ENCODE results near the gene CIDEC. TPM values are rescaled to one million over a fixed set of nuclear protein-coding genes. Genes with fewer than 3 reads are reported as not detected.
"Not testable (repeated sequence)": the region's sequence is repeated elsewhere in the genome, so short reads cannot be mapped to it uniquely, and the experiment has no call there.

The CIDEC gene
- total and polyA plus RNA-seq, 4 donors: 0.28 to 4.2 (median 0.59) TPM; not detected in 1

DNA sequence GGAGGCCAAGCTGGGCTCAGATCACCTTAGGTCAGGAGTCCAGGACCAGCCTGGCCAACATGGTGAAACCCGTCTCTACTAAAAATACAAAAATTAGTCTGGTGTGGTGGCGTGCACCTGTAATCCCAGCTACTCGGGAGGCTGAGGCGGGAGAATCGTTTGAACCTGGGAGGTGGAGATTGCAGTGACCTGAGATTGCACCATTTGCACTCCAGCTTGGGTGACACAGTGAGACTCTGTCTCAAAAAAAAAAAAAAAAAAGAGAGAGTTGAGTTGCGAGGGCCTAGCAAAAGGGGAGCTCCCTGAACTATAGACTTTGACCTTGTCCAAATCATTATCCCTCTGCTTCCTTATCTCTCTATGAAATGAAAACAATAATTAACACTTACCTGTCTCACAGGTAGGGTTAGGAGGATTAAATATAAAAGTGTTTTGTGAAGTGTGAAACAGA is 20.9 kb upstream of the CIDEC start:
- H3K9me3 ChIP-seq (ENCODE audit: control insufficient read depth in 4 of 4, low read length in 3 of 4); H3K9ac ChIP-seq (ENCODE audit: low read depth in 1 of 2, low read length in 2 of 2); H3K4me3 ChIP-seq (ENCODE audit: low read depth in 1 of 3, low read length in 3 of 3); H3K27me3 ChIP-seq (ENCODE audit: control insufficient read depth in 4 of 4, insufficient read depth in 4 of 4, low read length in 3 of 4); DNase-seq (ENCODE audit: low spot score); H3K36me3 ChIP-seq (ENCODE audit: control insufficient read depth in 4 of 4, insufficient read depth in 3 of 4, low read depth in 1 of 4, low read length in 3 of 4): not testable (repeated sequence)
- peaks cover 18 to 52% (median 42%) of the 10 kb centered on the region in 4 donors for H3K4me1 ChIP-seq (ENCODE audit: control insufficient read depth in 4 of 4, insufficient read depth in 4 of 4, low read length in 3 of 4)
- TF ChIP-seq SP1 (IDR thresholded peaks at IDR 0.05) (peak; percentile 80), RXRA (IDR thresholded peaks at IDR 0.05) (peak; percentile 76 to 78), HNF4G (IDR thresholded peaks at IDR 0.05) (peak; percentile 63), YY1 (IDR thresholded peaks at IDR 0.05) (peak; percentile 47), HNF4A (conservative IDR thresholded peaks at IDR 0.05) (peak; percentile 82 to 92), NR2F2 (IDR thresholded peaks at IDR 0.05) (peak; percentile 69), JUND (IDR thresholded peaks at IDR 0.05) (peak in 1 of 2 donors; percentile 26)
- TF ChIP-seq, protein P1, sequence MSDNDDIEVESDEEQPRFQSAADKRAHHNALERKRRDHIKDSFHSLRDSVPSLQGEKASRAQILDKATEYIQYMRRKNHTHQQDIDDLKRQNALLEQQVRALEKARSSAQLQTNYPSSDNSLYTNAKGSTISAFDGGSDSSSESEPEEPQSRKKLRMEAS (IDR thresholded peaks at IDR 0.05): peak; percentile 17
- H3K27ac ChIP-seq (ENCODE audit: low read depth in 1 of 2, low read length in 2 of 2): peak overlapping the region in 1 of 2 donors; percentile 13
- WGBS: 39% methylated on average over 6 of the region's 6 CpGs

DNA sequence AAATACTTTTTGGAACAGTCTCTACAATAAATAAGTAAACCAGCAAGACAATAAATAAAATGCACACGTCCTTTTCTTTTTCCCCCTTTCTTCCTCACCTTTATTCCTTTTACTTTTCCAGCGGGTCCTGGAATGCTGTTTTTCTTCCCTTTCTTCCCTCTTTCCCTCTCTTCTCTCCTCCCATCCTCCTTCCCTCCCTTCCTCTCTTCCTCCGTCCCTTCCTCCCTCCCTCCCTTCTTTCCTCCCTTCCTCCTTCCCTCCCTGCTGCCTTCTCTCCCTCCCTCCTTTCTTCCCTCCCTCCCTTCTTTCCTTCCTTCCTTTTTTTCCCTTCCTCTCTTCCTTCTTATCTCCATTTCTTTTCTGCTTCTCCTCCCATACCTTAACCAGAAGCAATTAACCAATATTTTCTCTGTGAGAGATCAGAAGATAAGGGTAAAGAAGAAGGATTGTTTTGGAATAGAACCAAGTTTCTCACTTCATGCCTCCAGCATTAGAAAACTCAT is 19.3 kb upstream of the CIDEC start:
- Histone ChIP-seq H3K4me1 (ENCODE audit: control insufficient read depth in 4 of 4, insufficient read depth in 4 of 4, low read length in 3 of 4) (peaks cover 18 to 52% (median 42%) of the 10 kb centered on the region in 4 donors), H3K36me3 (ENCODE audit: control insufficient read depth in 4 of 4, insufficient read depth in 3 of 4, low read depth in 1 of 4, low read length in 3 of 4) (no peaks in the 10 kb centered on the region), H3K27ac (ENCODE audit: low read depth in 1 of 2, low read length in 2 of 2) (peak overlapping the region in 1 of 2 donors; percentile 84), H3K9me3 (ENCODE audit: control insufficient read depth in 4 of 4, low read length in 3 of 4) (no peaks in the 10 kb centered on the region), H3K4me3 (ENCODE audit: low read depth in 1 of 3, low read length in 3 of 3) (no peak overlapping the region), H3K27me3 (ENCODE audit: control insufficient read depth in 4 of 4, insufficient read depth in 4 of 4, low read length in 3 of 4) (no peaks in the 10 kb centered on the region), H3K9ac (ENCODE audit: low read depth in 1 of 2, low read length in 2 of 2) (no peak overlapping the region)
- no peak for DNase-seq (ENCODE audit: low spot score)
- 67% methylated on average over 3 of the region's 3 CpGs for WGBS
- TF ChIP-seq JUND (IDR thresholded peaks at IDR 0.05) (no peak), SP1 (IDR thresholded peaks at IDR 0.05) (no peak), HNF4G (IDR thresholded peaks at IDR 0.05) (no peak)
- TF ChIP-seq, protein P2, sequence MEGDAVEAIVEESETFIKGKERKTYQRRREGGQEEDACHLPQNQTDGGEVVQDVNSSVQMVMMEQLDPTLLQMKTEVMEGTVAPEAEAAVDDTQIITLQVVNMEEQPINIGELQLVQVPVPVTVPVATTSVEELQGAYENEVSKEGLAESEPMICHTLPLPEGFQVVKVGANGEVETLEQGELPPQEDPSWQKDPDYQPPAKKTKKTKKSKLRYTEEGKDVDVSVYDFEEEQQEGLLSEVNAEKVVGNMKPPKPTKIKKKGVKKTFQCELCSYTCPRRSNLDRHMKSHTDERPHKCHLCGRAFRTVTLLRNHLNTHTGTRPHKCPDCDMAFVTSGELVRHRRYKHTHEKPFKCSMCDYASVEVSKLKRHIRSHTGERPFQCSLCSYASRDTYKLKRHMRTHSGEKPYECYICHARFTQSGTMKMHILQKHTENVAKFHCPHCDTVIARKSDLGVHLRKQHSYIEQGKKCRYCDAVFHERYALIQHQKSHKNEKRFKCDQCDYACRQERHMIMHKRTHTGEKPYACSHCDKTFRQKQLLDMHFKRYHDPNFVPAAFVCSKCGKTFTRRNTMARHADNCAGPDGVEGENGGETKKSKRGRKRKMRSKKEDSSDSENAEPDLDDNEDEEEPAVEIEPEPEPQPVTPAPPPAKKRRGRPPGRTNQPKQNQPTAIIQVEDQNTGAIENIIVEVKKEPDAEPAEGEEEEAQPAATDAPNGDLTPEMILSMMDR (IDR thresholded peaks at IDR 0.05; ENCODE audit: low read depth, low read length, missing input control): no peak

DNA sequence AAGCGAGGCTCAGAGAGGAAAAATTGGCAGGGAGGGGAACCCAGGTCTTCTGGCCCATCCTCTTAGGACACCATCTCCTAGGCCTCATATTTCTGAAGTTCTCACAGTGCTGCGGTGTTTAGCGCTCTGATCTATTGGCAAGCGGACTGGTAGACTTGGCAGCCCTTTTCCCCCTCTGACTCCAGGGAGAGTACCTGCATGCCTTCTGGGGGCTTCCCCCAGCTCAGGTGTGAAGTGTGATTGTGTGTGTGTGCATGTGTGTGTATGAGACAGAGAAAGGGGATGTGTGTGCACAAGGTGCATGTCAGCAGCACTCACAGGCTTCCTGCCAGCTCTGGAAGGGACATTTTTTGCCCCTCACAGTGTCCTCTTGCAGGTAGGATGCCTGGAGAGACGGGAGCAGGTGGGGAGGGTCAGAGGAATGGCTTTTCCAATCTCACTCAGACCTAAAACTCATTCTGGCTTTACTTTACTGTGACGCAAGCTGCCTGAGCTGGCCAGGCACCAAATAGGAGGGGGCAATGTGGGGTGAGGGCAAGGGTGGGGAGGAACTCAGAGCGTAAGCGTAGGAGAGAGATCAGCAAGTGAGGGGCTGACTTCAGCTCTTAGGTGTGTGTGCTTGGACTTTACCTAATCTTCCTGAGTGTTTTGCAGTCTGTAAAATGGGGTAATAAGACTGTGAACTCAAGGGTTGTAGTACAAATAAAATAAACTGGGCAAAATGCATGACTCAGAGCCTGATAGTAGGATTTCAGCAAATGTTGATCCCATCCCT is 18.6 kb upstream of the CIDEC start:
- 35% methylated on average over 8 of the region's 8 CpGs for WGBS
- Histone ChIP-seq H3K9ac (ENCODE audit: low read depth in 1 of 2, low read length in 2 of 2) (peak overlapping the region; percentile 23 to 56), H3K9me3 (ENCODE audit: control insufficient read depth in 4 of 4, low read length in 3 of 4) (no peaks in the 10 kb centered on the region), H3K4me1 (ENCODE audit: control insufficient read depth in 4 of 4, insufficient read depth in 4 of 4, low read length in 3 of 4) (peaks cover 18 to 52% (median 42%) of the 10 kb centered on the region in 4 donors), H3K27ac (ENCODE audit: low read depth in 1 of 2, low read length in 2 of 2) (peak overlapping the region; percentile 84 to 88), H3K4me3 (ENCODE audit: low read depth in 1 of 3, low read length in 3 of 3) (no peak overlapping the region), H3K36me3 (ENCODE audit: control insufficient read depth in 4 of 4, insufficient read depth in 3 of 4, low read depth in 1 of 4, low read length in 3 of 4) (peaks cover 0 to 2% (median under 1%) of the 10 kb centered on the region in 4 donors), H3K27me3 (ENCODE audit: control insufficient read depth in 4 of 4, insufficient read depth in 4 of 4, low read length in 3 of 4) (no peaks in the 10 kb centered on the region)
- no peak for DNase-seq (ENCODE audit: low spot score)
- TF ChIP-seq, protein P3, sequence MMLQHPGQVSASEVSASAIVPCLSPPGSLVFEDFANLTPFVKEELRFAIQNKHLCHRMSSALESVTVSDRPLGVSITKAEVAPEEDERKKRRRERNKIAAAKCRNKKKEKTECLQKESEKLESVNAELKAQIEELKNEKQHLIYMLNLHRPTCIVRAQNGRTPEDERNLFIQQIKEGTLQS (IDR thresholded peaks at IDR 0.05): no peak
- TF ChIP-seq HNF4G (IDR thresholded peaks at IDR 0.05) (no peak), JUND (IDR thresholded peaks at IDR 0.05) (peak; percentile 27 to 42), SP1 (IDR thresholded peaks at IDR 0.05) (peak; percentile 22), RXRA (IDR thresholded peaks at IDR 0.05) (peak in 1 of 2 donors; percentile 34), HNF4A (conservative IDR thresholded peaks at IDR 0.05) (peak; percentile 57 to 71)

All from liver (tissue), 9 donors.